Sigmoid colon (tissue), 7 donors: Measurements from ENCODE around the gene CHEK1. TPM values are rescaled to one million over a fixed set of nuclear protein-coding genes. Genes with fewer than 3 reads are reported as not detected.

Source experiments
- DNase-seq: peaks from one replicate; pipeline ENCODE4 v3.0.0-alpha.2; 2019
- H3K27ac ChIP-seq, 4 donors: fragments of 200-600 bp; sonication (generic); one replicate each; pipeline ENCODE4 v1.5.1; 2016 to 2019; ENCODE audit warnings: mild to moderate bottlenecking in 1 of 4
- H3K27me3 ChIP-seq, 3 donors: fragments of 200-600 bp; sonication (generic); one replicate each; pipeline ENCODE4 v1.5.1; 2019; ENCODE audit warnings: mild to moderate bottlenecking in 1 of 3
- H3K36me3 ChIP-seq, 4 donors: fragments of 200-600 bp; sonication (generic); one replicate each; pipeline ENCODE4 v1.5.1; 2016 to 2019
- H3K4me1 ChIP-seq, 4 donors: fragments of 200-600 bp; sonication (generic); one replicate each; pipeline ENCODE4 v1.5.1; 2017 to 2019
- H3K4me3 ChIP-seq, 4 donors: fragments of 200-600 bp; sonication (generic); one replicate each; pipeline ENCODE4 v1.5.1; 2017 to 2019; ENCODE audit warnings: mild to moderate bottlenecking in 2 of 4, moderate library complexity in 1 of 4
- H3K9me3 ChIP-seq, 4 donors: fragments of 200-600 bp in 3 of 4; sonication (generic) in 3 of 4; one replicate each; pipeline versions ENCODE4 v1.5.1 to v1.6.1; 2013 to 2019
- CTCF ChIP-seq, 4 experiments: fragments of 450-650 bp in 3 of 4; fragments of 200-600 bp in 1 of 4; IDR thresholded peaks; one replicate each; pipeline ENCODE4 v1.5.1; 2016 to 2019; ENCODE audit warnings: antibody characterized with exemption in 4 of 4, mild to moderate bottlenecking in 3 of 4, moderate library complexity in 2 of 4
- EP300 ChIP-seq, 4 donors: sonication (generic); formaldehyde crosslinking; IDR thresholded peaks; one replicate each; pipeline ENCODE4 v1.6.1; 2017; ENCODE audit warnings: antibody characterized with exemption in 4 of 4
- POLR2A ChIP-seq, 2 donors: fragments of 450-650 bp; IDR thresholded peaks; one replicate each; pipeline ENCODE4 v1.6.1; 2016; ENCODE audit warnings: antibody characterized with exemption in 2 of 2, mild to moderate bottlenecking in 2 of 2, moderate library complexity in 2 of 2
- POLR2AphosphoS5 ChIP-seq, 4 donors: sonication (generic); formaldehyde crosslinking; IDR thresholded peaks; one replicate each; pipeline ENCODE4 v1.6.1; 2017; ENCODE audit warnings: antibody characterized with exemption in 4 of 4
- WGBS, 2 donors: extraction: QIAGEN DNeasy Blood & Tissue Kit; methylation state at CpG; one replicate each; pipeline ENCODE4 v1.1.7; 2013; 5-methylcytosine and 5-hydroxymethylcytosine counted together
- intact Hi-C: fragments of 100-400 bp; cut with DNase I; formaldehyde crosslinking; loops from one replicate; pipeline ENCODE4 v1.15.1; 2023
- polyA plus RNA-seq, 3 donors: library from polyadenylated mRNA; stranded (reverse); fragments of 200-250 nt; gene quantifications; one replicate each; pipeline ENCODE4 v1.2.3, GENCODE V29; 2013
- total RNA-seq, 4 donors: library from RNA; depleted of rRNA; stranded (reverse); fragments of >200 nt; gene quantifications; one replicate each; pipeline ENCODE4 v1.1.0, GENCODE V29; 2016
- donor health status: healthy with polysubstance abuse.
- donor health status: Bipolar disorder and iron deficiency.
- donor health status: healthy.

CHEK1 gene
- total and polyA plus RNA-seq, 7 donors, result 2.5 to 18.6 (median 8.3) TPM

- Histone ChIP-seq H3K36me3 (peaks cover 19 to 47% (median 28%) of the 10 kb centered on the region in 4 donors), H3K27ac (peak overlapping the region; percentile 4 to 94 (median 90)), H3K4me1 (peaks cover 0 to 45% (median 21%) of the 10 kb centered on the region in 4 donors), H3K9me3 (no peaks in the 10 kb centered on the region), H3K4me3 (peak overlapping the region in 1 of 4 donors; percentile 5), H3K27me3 (no peaks in the 10 kb centered on the region)
- no peak for DNase-seq
- 83 to 87% methylated on average over 2 of the region's 2 CpGs for WGBS, 2 donors
- intact Hi-C loops, result loop anchor here (10.0 kb wide), 2 partner anchors 47 to 127 kb away; partner anchors contain the start of gene FEZ1
- TF ChIP-seq CTCF (IDR thresholded peaks at IDR 0.05) (no peak), POLR2AphosphoS5 (IDR thresholded peaks at IDR 0.05) (no peak), POLR2A (IDR thresholded peaks at IDR 0.05) (no peak), EP300 (IDR thresholded peaks at IDR 0.05) (no peak)
These were observed 3.0 kb upstream of the CHEK1 start for GRCh38 chr11:125621995-125622394.

GRCh38 chr11:125623064-125623463, 1.9 kb upstream of the CHEK1 start:
- WGBS, 2 donors, result 87 to 93% methylated on average over 1 of the region's 1 CpG

GRCh38 chr11:125625225-125625629, 264 bp downstream of the CHEK1 start:
- Histone ChIP-seq H3K4me1 (peaks cover 0 to 45% (median 21%) of the 10 kb centered on the region in 4 donors), H3K36me3 (peaks cover 3 to 27% (median 7%) of the 10 kb centered on the region in 4 donors), H3K27ac (peak overlapping the region; percentile 86 to 96 (median 94)), H3K9me3 (no peaks in the 10 kb centered on the region), H3K4me3 (peak overlapping the region; percentile 64 to 69 (median 67)), H3K27me3 (no peaks in the 10 kb centered on the region)
- 1% methylated on average over 20 of the region's 20 CpGs for WGBS, 2 donors
- no peak for TF ChIP-seq EP300 (IDR thresholded peaks at IDR 0.05)
- TF ChIP-seq POLR2AphosphoS5 (IDR thresholded peaks at IDR 0.05), result no peak
- TF ChIP-seq POLR2A (IDR thresholded peaks at IDR 0.05), result no peak
- TF ChIP-seq CTCF (IDR thresholded peaks at IDR 0.05), result no peak
- DNase-seq, result no peak
- intact Hi-C loops, result loop anchor here (2.0 to 10.0 kb wide), 4 partner anchors 32 to 262 kb away; partner anchors contain the start of genes FEZ1, HYLS1 and STT3A

More at GRCh38 chr11:125623064-125623463, 1.9 kb upstream of the CHEK1 start:
- intact Hi-C loops, result loop anchor here (10.0 kb wide), 2 partner anchors 48 to 128 kb away; partner anchors contain the start of gene FEZ1
- Histone ChIP-seq H3K27ac (peak overlapping the region in 3 of 4 donors; percentile 86 to 94 (median 93)), H3K4me1 (peaks cover 0 to 45% (median 21%) of the 10 kb centered on the region in 4 donors), H3K9me3 (no peaks in the 10 kb centered on the region), H3K4me3 (no peak overlapping the region), H3K36me3 (peaks cover 18 to 37% (median 22%) of the 10 kb centered on the region in 4 donors), H3K27me3 (no peaks in the 10 kb centered on the region)
- DNase-seq, result no peak
- no peak for TF ChIP-seq POLR2A (IDR thresholded peaks at IDR 0.05)
- no peak for TF ChIP-seq POLR2AphosphoS5 (IDR thresholded peaks at IDR 0.05)
- TF ChIP-seq EP300 (IDR thresholded peaks at IDR 0.05), result no peak
- no peak for TF ChIP-seq CTCF (IDR thresholded peaks at IDR 0.05)

- intact Hi-C loops, result loop anchor here (2.0 to 10.0 kb wide), 4 partner anchors 33 to 262 kb away; partner anchors contain the start of genes FEZ1, HYLS1 and STT3A
- TF ChIP-seq POLR2AphosphoS5 (IDR thresholded peaks at IDR 0.05), result peak; percentile 84 to 92 (median 90)
- TF ChIP-seq EP300 (IDR thresholded peaks at IDR 0.05), result no peak
- peak; percentile 29 to 61 for TF ChIP-seq POLR2A (IDR thresholded peaks at IDR 0.05)
- Histone ChIP-seq H3K4me3 (peak overlapping the region; percentile 64 to 69 (median 67)), H3K36me3 (peaks cover 0 to 23% (median 2%) of the 10 kb centered on the region in 4 donors), H3K27me3 (no peaks in the 10 kb centered on the region), H3K27ac (peak overlapping the region; percentile 86 to 96 (median 94)), H3K9me3 (no peaks in the 10 kb centered on the region), H3K4me1 (peaks cover 0 to 45% (median 21%) of the 10 kb centered on the region in 4 donors)
- 0 to 1% methylated on average over 51 of the region's 51 CpGs for WGBS, 2 donors
- DNase-seq, result peak; percentile 92
These were observed 796 bp downstream of the CHEK1 start for GRCh38 chr11:125625630-125626287.
